Heart left ventricle (tissue), 13 donors: Measurements from ENCODE around the gene GAMT.

ENCODE experiments used
- POLR2A ChIP-seq, 2 donors: fragments of 450-650 bp; IDR thresholded peaks; one replicate each; pipeline ENCODE4 v1.6.1; 2017; ENCODE audit warnings: antibody characterized with exemption in 2 of 2, mild to moderate bottlenecking in 2 of 2, moderate library complexity in 2 of 2
- TF ChIP-seq, protein P1 (sequence below), 12 donors: fragments of 200-600 bp; sonication (generic) in 4 of 12; IDR thresholded peaks; one replicate each; pipeline versions ENCODE4 v1.5.0 to v1.8.0; 2018 to 2022; ENCODE audit warnings: antibody characterized with exemption in 12 of 12, mild to moderate bottlenecking in 5 of 12
- donor health status: ischemic (EF 13 %, LVEDD 7.1; RV severe dilation, severe dysfunction).
- donor health status: DM: no; HTN: yes; CAD: no.
- donor health status: DM: no; HTN: no; CAD: no.
- donor health status: ischemic (EF 25% LVEDD 6.9; RV normal size, moderate dysfunction).
- donor health status: ischemic (EF 25% LVEDD 5.7; RV mildly dilated, moderate dysfunction).
- donor health status: ischemic (EF 35%, LVEDD 5.7; RV mildly dilated, moderate dysfunction).
- donor health status: nonischemic (EF 11% LVEDD 7.7; RV severe dilation, severe dysfunction).
- donor health status: DM: yes; HTN: yes; CAD: no.
- donor health status: PGD.
- donor health status: ischemic (EF 29% LVEDD 5.4; RV normal size, mild dysfunction).
- donor health status: nonischemic (EF 23%, LVEDD 6.1; RV moderate dilation, normal function).

DNA sequence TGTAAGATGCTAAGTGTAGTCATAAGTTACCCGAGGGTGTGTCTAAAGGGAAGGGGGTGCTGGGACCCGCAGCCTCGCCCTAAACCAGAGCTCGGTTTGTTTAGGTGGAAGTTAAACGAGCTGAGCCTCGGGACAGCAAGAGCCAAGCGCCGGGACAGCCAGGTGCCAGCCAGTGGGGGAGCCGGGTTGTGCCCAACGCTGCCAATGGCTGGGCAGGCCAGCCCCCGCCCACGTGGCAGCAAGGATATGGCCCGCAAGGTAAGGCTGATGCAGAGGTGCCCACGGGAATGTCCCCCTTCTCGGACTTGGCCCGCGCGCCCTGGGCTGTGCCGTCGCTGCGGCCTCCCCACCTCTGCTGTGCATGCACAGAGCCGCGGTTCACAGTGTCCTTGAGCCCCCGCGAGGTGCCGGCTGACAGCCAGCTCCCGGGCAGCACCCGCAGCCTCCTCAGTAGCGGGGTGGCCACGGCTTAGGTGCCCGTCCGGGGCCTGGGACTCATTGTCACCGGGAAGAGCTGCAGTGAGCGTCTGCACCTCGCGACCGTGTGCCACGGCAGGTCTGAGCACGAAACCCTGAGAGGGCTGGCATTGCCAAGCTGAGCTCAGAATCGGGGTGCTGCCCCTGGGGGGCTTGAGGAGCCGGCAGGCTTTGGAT, 27.5 kb upstream of the GAMT start:
- TF ChIP-seq, protein P1, sequence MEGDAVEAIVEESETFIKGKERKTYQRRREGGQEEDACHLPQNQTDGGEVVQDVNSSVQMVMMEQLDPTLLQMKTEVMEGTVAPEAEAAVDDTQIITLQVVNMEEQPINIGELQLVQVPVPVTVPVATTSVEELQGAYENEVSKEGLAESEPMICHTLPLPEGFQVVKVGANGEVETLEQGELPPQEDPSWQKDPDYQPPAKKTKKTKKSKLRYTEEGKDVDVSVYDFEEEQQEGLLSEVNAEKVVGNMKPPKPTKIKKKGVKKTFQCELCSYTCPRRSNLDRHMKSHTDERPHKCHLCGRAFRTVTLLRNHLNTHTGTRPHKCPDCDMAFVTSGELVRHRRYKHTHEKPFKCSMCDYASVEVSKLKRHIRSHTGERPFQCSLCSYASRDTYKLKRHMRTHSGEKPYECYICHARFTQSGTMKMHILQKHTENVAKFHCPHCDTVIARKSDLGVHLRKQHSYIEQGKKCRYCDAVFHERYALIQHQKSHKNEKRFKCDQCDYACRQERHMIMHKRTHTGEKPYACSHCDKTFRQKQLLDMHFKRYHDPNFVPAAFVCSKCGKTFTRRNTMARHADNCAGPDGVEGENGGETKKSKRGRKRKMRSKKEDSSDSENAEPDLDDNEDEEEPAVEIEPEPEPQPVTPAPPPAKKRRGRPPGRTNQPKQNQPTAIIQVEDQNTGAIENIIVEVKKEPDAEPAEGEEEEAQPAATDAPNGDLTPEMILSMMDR (IDR thresholded peaks at IDR 0.05): no peak
- TF ChIP-seq POLR2A (IDR thresholded peaks at IDR 0.05): no peak
